ENCODE measurements around the gene ZNF212. TPM values are rescaled to one million over a fixed set of nuclear protein-coding genes. Genes with fewer than 3 reads are reported as not detected.

ZNF212 gene
- total and polyA plus RNA-seq, 10 donors: 6.7 to 15.0 (median 12.8) TPM

GRCh38 chr7:149304006-149304405 is 64.6 kb downstream of the ZNF212 start:
- DNase-seq: no peak
- TF ChIP-seq POLR2AphosphoS5 (IDR thresholded peaks at IDR 0.05) (no peak), POLR2A (IDR thresholded peaks at IDR 0.05) (no peak)
- TF ChIP-seq, protein P1, sequence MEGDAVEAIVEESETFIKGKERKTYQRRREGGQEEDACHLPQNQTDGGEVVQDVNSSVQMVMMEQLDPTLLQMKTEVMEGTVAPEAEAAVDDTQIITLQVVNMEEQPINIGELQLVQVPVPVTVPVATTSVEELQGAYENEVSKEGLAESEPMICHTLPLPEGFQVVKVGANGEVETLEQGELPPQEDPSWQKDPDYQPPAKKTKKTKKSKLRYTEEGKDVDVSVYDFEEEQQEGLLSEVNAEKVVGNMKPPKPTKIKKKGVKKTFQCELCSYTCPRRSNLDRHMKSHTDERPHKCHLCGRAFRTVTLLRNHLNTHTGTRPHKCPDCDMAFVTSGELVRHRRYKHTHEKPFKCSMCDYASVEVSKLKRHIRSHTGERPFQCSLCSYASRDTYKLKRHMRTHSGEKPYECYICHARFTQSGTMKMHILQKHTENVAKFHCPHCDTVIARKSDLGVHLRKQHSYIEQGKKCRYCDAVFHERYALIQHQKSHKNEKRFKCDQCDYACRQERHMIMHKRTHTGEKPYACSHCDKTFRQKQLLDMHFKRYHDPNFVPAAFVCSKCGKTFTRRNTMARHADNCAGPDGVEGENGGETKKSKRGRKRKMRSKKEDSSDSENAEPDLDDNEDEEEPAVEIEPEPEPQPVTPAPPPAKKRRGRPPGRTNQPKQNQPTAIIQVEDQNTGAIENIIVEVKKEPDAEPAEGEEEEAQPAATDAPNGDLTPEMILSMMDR (IDR thresholded peaks at IDR 0.05 in 8 of 11, conservative IDR thresholded peaks at IDR 0.05 in 3 of 11): no peak
- WGBS, 5 donors: 83 to 90% (median 86%) methylated on average over 7 of the region's 7 CpGs
- Histone ChIP-seq H3K27me3 (replicated peaks in 1 of 7) (peaks cover 0 to 7% (median 0%) of the 10 kb centered on the region in 7 donors), H3K27ac (no peak overlapping the region), H3K9me3 (peaks cover 0 to 4% (median 0%) of the 10 kb centered on the region in 8 donors), H3K4me1 (no peaks in the 10 kb centered on the region), H3K4me3 (no peak overlapping the region), H3K36me3 (no peaks in the 10 kb centered on the region)
- intact Hi-C loops (cut with DNase I; ENCODE audit: low total_unique reads): no loop called here

Small RNA genes within 50 kb of the gene (small RNA-seq; reads per million reads assigned to genes)
- 0 reads per million in 4 donors for gene AC004890.1

Other genes with a start within 250 kb of the ZNF212 start
- gene PDIA4, start 211.1 kb upstream of the ZNF212 start, total RNA-seq: 100 to 1,000 TPM in 3 of 7 donors, 10 to 100 TPM in 4; 81.1 to 160 (median 90.0) TPM
- 10 to 100 TPM; 21.6 to 33.2 (median 33.2) TPM for gene PDIA4, start 211.1 kb upstream of the ZNF212 start, polyA plus RNA-seq
- gene ZNF786, start 148.9 kb upstream of the ZNF212 start, total RNA-seq: 10 to 100 TPM in 1 of 7 donors, 1 to 10 TPM in 6; 6.8 to 10.6 (median 8.3) TPM
- gene ZNF786, start 148.9 kb upstream of the ZNF212 start, polyA plus RNA-seq: 1 to 10 TPM; 2.8 to 5.4 (median 3.4) TPM
- 1 to 10 TPM in 6 of 7 donors, under 1 TPM in 1; 0.77 to 1.4 (median 1.3) TPM for gene ZNF425, start 113.3 kb upstream of the ZNF212 start, total RNA-seq
- under 1 TPM; 0.47 to 0.83 (median 0.52) TPM for gene ZNF425, start 113.3 kb upstream of the ZNF212 start, polyA plus RNA-seq
- 10 to 100 TPM; 13.7 to 23.7 (median 16.6) TPM for gene ZNF398, start 92.2 kb upstream of the ZNF212 start, total RNA-seq
- 1 to 10 TPM; 1.6 to 3.3 (median 2.0) TPM for gene ZNF398, start 92.2 kb upstream of the ZNF212 start, polyA plus RNA-seq
- 10 to 100 TPM; 16.9 to 25.8 (median 19.4) TPM for gene ZNF282, start 44.1 kb upstream of the ZNF212 start, total RNA-seq
- 10 to 100 TPM in 1 of 3 donors, 1 to 10 TPM in 2; 4.7 to 10.8 (median 6.0) TPM for gene ZNF282, start 44.1 kb upstream of the ZNF212 start, polyA plus RNA-seq
- 10 to 100 TPM; 13.8 to 24.8 (median 21.8) TPM for gene ZNF783, start 22.5 kb downstream of the ZNF212 start, total RNA-seq
- 10 to 100 TPM in 2 of 3 donors, 1 to 10 TPM in 1; 7.7 to 15.7 (median 12.2) TPM for gene ZNF783, start 22.5 kb downstream of the ZNF212 start, polyA plus RNA-seq
- gene ZNF777, start 221.4 kb downstream of the ZNF212 start, total RNA-seq: 10 to 100 TPM in 5 of 7 donors, 1 to 10 TPM in 2; 9.3 to 12.6 (median 10.5) TPM
- gene ZNF777, start 221.4 kb downstream of the ZNF212 start, polyA plus RNA-seq: 1 to 10 TPM; 3.4 to 7.7 (median 4.3) TPM